HL-60 (cell line): ENCODE measurements around the gene TMTC1.
A peak's percentile ranks its signal among the peaks of the same experiment; 100 is the strongest.

Source experiments
- DNase-seq, 2 experiments: peaks; one replicate each; pipeline ENCODE4 v3.0.0-alpha.2; 2010 to 2020; ENCODE audit warnings: low read depth in 1 of 2, low spot score in 1 of 2
- H3K27ac ChIP-seq: fragments of 250-450 bp; sonication (Bioruptor Pico); replicated peaks from 2 replicates; pipeline ENCODE4 v1.5.1; 2020; ENCODE audit warnings: mild to moderate bottlenecking, moderate library complexity
- H3K27me3 ChIP-seq: fragments of 250-450 bp; sonication (Bioruptor Pico); 2 replicates; pipeline ENCODE4 v1.5.1; 2021; ENCODE audit warnings: mild to moderate bottlenecking, moderate library complexity; ENCODE audit not compliant: insufficient read depth, poor library complexity, severe bottlenecking
- H3K4me3 ChIP-seq: replicated peaks from 2 replicates; pipeline ENCODE4 v1.5.1; 2011; ENCODE audit warnings: mild to moderate bottlenecking, control low read depth, low read length; ENCODE audit not compliant: insufficient read depth
- CTCF ChIP-seq: IDR thresholded peaks from one replicate; pipeline ENCODE4 v1.5.1; 2011; ENCODE audit warnings: low read length, control low read depth, inconsistent platforms; ENCODE audit not compliant: insufficient read depth
- GABPA ChIP-seq: IDR thresholded peaks from 2 replicates; pipeline ENCODE4 v1.6.1; 2012; ENCODE audit warnings: low read depth
- POLR2AphosphoS5 ChIP-seq: IDR thresholded peaks from 2 replicates; pipeline ENCODE4 v1.6.1; 2012; ENCODE audit warnings: low read depth
- REST ChIP-seq: IDR thresholded peaks from 2 replicates; pipeline ENCODE4 v1.6.1; 2012; ENCODE audit warnings: low read depth; ENCODE audit not compliant: insufficient replicate concordance
- SPI1 ChIP-seq: IDR thresholded peaks from 2 replicates; pipeline ENCODE4 v1.6.1; 2012; ENCODE audit warnings: low read depth, mild to moderate bottlenecking, borderline replicate concordance

The TMTC1 gene

GRCh38 chr12:29702972-29703371 lies 80.8 kb downstream of the TMTC1 start:
- Histone ChIP-seq H3K4me3 (no peak overlapping the region), H3K27ac (no peak overlapping the region), H3K27me3 (peaks cover 3% of the 10 kb centered on the region)
- TF ChIP-seq POLR2AphosphoS5 (no peak), GABPA (no peak), SPI1 (peak; percentile 60), REST (no peak), CTCF (no peak)
- peak in 1 of 2 experiments; percentile 12 for DNase-seq

GRCh38 chr12:29702222-29702621 lies 81.5 kb downstream of the TMTC1 start:
- no peak overlapping the region for H3K27ac ChIP-seq
- TF ChIP-seq SPI1 (no peak), CTCF (no peak), POLR2AphosphoS5 (no peak), GABPA (no peak), REST (no peak)
- no peak overlapping the region for H3K4me3 ChIP-seq
- H3K27me3 ChIP-seq = peaks cover 3% of the 10 kb centered on the region
- DNase-seq = no peak

- TF ChIP-seq REST = no peak
- TF ChIP-seq CTCF = no peak
- no peak for TF ChIP-seq SPI1
- TF ChIP-seq GABPA = no peak
- TF ChIP-seq POLR2AphosphoS5 = no peak
- peaks cover under 1% of the 10 kb centered on the region for H3K27me3 ChIP-seq
- H3K27ac ChIP-seq = no peak overlapping the region
Measured at GRCh38 chr12:29700761-29701481, 82.8 kb downstream of the TMTC1 start.

More at GRCh38 chr12:29700761-29701481, 82.8 kb downstream of the TMTC1 start:
- H3K4me3 ChIP-seq = no peak overlapping the region
- no peak for DNase-seq
